HG03025 (cell line): ENCODE data around the gene CARD14.
"Not testable (repeated sequence)": the region's sequence is repeated elsewhere in the genome, so short reads cannot be mapped to it uniquely, and the experiment has no call there.

Experiments used
- ATAC-seq: cut with Tn5 transposase; IDR thresholded peaks from one replicate; pipeline ENCODE4 v1.9.1; 2021; ENCODE audit warnings: mild to moderate bottlenecking, moderate library complexity; ENCODE audit not compliant: unreplicated experiment, low FRiP score

The CARD14 gene

GRCh38 chr17:80147035-80147822 lies 22.6 kb upstream of the CARD14 start, which contains the start of gene EIF4A3:
EIF4A3 (minus strand) TSS chr17:80147128; CDS start chr17:80146961, 167 bp downstream.
- ATAC-seq, result peak; percentile 84

GRCh38 chr17:80151333-80151732 lies 18.5 kb upstream of the CARD14 start:
- no peak for ATAC-seq

- no peak for ATAC-seq
These were observed 17.6 kb upstream of the CARD14 start for GRCh38 chr17:80152081-80152702.

- no peak for ATAC-seq
These were observed 16.8 kb upstream of the CARD14 start for GRCh38 chr17:80153004-80153403.

- ATAC-seq, result no peak
These were observed 15.7 kb upstream of the CARD14 start for GRCh38 chr17:80154166-80154565.

GRCh38 chr17:80155600-80155999 lies 14.2 kb upstream of the CARD14 start:
- ATAC-seq, result not testable (repeated sequence)

- no peak for ATAC-seq
These were observed 11.0 kb upstream of the CARD14 start for GRCh38 chr17:80158846-80159245.

GRCh38 chr17:80160536-80160935 lies 9.3 kb upstream of the CARD14 start:
- ATAC-seq, result no peak

GRCh38 chr17:80163336-80163735 lies 6.5 kb upstream of the CARD14 start:
- ATAC-seq, result no peak

- ATAC-seq, result no peak
These were observed 5.6 kb upstream of the CARD14 start for GRCh38 chr17:80164185-80164584.

- ATAC-seq, result no peak
These were observed 3.4 kb upstream of the CARD14 start for GRCh38 chr17:80166446-80166845.

- no peak for ATAC-seq
These were observed 1.5 kb upstream of the CARD14 start for GRCh38 chr17:80168371-80168770.

GRCh38 chr17:80169107-80169506 lies 723 bp upstream of the CARD14 start:
- ATAC-seq, result no peak

- no peak for ATAC-seq
These were observed 1.9 kb downstream of the CARD14 start for GRCh38 chr17:80171681-80172080.

GRCh38 chr17:80173126-80173525 lies 3.3 kb downstream of the CARD14 start:
- no peak for ATAC-seq

GRCh38 chr17:80173916-80174315 lies 4.1 kb downstream of the CARD14 start:
- no peak for ATAC-seq

- no peak for ATAC-seq
These were observed 6.9 kb downstream of the CARD14 start for GRCh38 chr17:80176757-80177156.

GRCh38 chr17:80177986-80178595 lies 8.3 kb downstream of the CARD14 start:
- no peak for ATAC-seq

- ATAC-seq, result no peak
These were observed 10.4 kb downstream of the CARD14 start for GRCh38 chr17:80180192-80180591.

- no peak for ATAC-seq
These were observed 11.6 kb downstream of the CARD14 start for GRCh38 chr17:80181431-80181830.

GRCh38 chr17:80182118-80182844 lies 12.5 kb downstream of the CARD14 start:
- no peak for ATAC-seq
